K562 (cell line): Measurements from ENCODE around the gene OBSL1. TPM values are rescaled to one million over a fixed set of nuclear protein-coding genes. Genes with fewer than 3 reads are reported as not detected.

Source experiments
- CREB3 ChIP-seq: fragments of 450-650 bp; conservative IDR thresholded peaks from 2 replicates; pipeline ENCODE4 v1.6.1; 2016; ENCODE audit warnings: missing genetic modification characterization, low read depth, mild to moderate bottlenecking, missing compliant biosample characterization, moderate library complexity
- CSDE1 ChIP-seq, 2 experiments: fragments of 450-650 bp; IDR thresholded peaks; 2 replicates each; pipeline ENCODE4 v1.6.1; 2016; ENCODE audit warnings: mild to moderate bottlenecking in 1 of 2
- DNMT1 ChIP-seq: fragments of 450-650 bp; IDR thresholded peaks from 2 replicates; pipeline ENCODE4 v1.6.1; 2016; ENCODE audit warnings: antibody characterized with exemption, mild to moderate bottlenecking
- FUS ChIP-seq: fragments of 200-400 bp; formaldehyde crosslinking; optimal IDR thresholded peaks from 2 replicates; pipeline ENCODE3; 2017; ENCODE audit warnings: low read depth, low read length
- GATAD2A ChIP-seq: fragments of 450-650 bp; IDR thresholded peaks from 2 replicates; pipeline ENCODE4 v1.6.1; 2017
- GTF2A2 ChIP-seq: IDR thresholded peaks from 2 replicates; pipeline ENCODE4 v1.6.1; 2016; ENCODE audit warnings: mild to moderate bottlenecking, missing genetic modification characterization, missing compliant biosample characterization
- HNRNPL ChIP-seq: fragments of 200-400 bp; formaldehyde crosslinking; IDR thresholded peaks from 2 replicates; pipeline ENCODE4 v1.6.1; 2017; ENCODE audit warnings: low read depth, mild to moderate bottlenecking, low read length
- LEF1 ChIP-seq: fragments of 450-650 bp; IDR thresholded peaks from 2 replicates; pipeline ENCODE4 v1.6.1; 2016; ENCODE audit warnings: mild to moderate bottlenecking
- NFXL1 ChIP-seq: fragments of 450-650 bp; formaldehyde crosslinking; IDR thresholded peaks from 2 replicates; pipeline ENCODE4 v1.4.0; 2021; ENCODE audit warnings: mild to moderate bottlenecking
- NR2F6 ChIP-seq: fragments of 450-650 bp; formaldehyde crosslinking; IDR thresholded peaks from 2 replicates; pipeline ENCODE4 v1.4.0; 2020; ENCODE audit warnings: mild to moderate bottlenecking
- SAFB2 ChIP-seq: fragments of 200-400 bp; formaldehyde crosslinking; IDR thresholded peaks from 2 replicates; pipeline ENCODE4 v1.6.1; 2018; ENCODE audit warnings: borderline replicate concordance, low read length, low read depth, moderate library complexity; ENCODE audit not compliant: severe bottlenecking
- TAF1 ChIP-seq: IDR thresholded peaks from 2 replicates; pipeline ENCODE4 v1.6.1; 2011; ENCODE audit warnings: mild to moderate bottlenecking, low read length, moderate library complexity; ENCODE audit not compliant: insufficient read depth, control insufficient read depth, severe bottlenecking; ENCODE audit errors: extremely low read depth
- TCF3 ChIP-seq: sonication (generic); formaldehyde crosslinking; IDR thresholded peaks from 2 replicates; pipeline ENCODE4 v1.4.0; 2020; ENCODE audit warnings: mild to moderate bottlenecking, missing genetic modification reagents
- TCFL5 ChIP-seq: fragments of 250-450 bp; sonication (Bioruptor Pico); conservative IDR thresholded peaks from 2 replicates; pipeline ENCODE4 v1.6.1; 2021; ENCODE audit warnings: mild to moderate bottlenecking, moderate library complexity, matching md5 sums
- VEZF1 ChIP-seq: fragments of 200-800 bp; sonication (Bioruptor generic); IDR thresholded peaks from 2 replicates; pipeline ENCODE4 v1.6.1; 2017; ENCODE audit warnings: missing genetic modification characterization, missing compliant biosample characterization
- ZNF174 ChIP-seq: fragments of 250-450 bp; sonication (Bioruptor Pico); IDR thresholded peaks from 2 replicates; pipeline ENCODE4 v1.4.0; 2020; ENCODE audit warnings: mild to moderate bottlenecking
- ZNF253 ChIP-seq: fragments of 250-450 bp; sonication (Bioruptor Pico); conservative IDR thresholded peaks from 2 replicates; pipeline ENCODE4 v1.6.1; 2021; ENCODE audit warnings: mild to moderate bottlenecking
- ZNF282 ChIP-seq: sonication (generic); formaldehyde crosslinking; IDR thresholded peaks from 2 replicates; pipeline ENCODE4 v1.8.1; 2023; ENCODE audit warnings: missing genetic modification reagents
- ZNF507 ChIP-seq: conservative IDR thresholded peaks from 2 replicates; pipeline ENCODE4 v1.6.1; 2017; ENCODE audit warnings: missing genetic modification characterization, missing compliant biosample characterization
- ZNF609 ChIP-seq: sonication (generic); formaldehyde crosslinking; IDR thresholded peaks from 2 replicates; pipeline ENCODE4 v1.8.1; 2023; ENCODE audit warnings: missing genetic modification reagents, mild to moderate bottlenecking, borderline replicate concordance
- ZNF699 ChIP-seq: fragments of 250-450 bp; sonication (Bioruptor Pico); IDR thresholded peaks from 2 replicates; pipeline ENCODE4 v1.8.0; 2021; ENCODE audit warnings: mild to moderate bottlenecking, moderate library complexity; ENCODE audit not compliant: insufficient replicate concordance
- ZNF707 ChIP-seq: fragments of 250-450 bp; sonication (Bioruptor Pico); conservative IDR thresholded peaks from 2 replicates; pipeline ENCODE4 v1.8.0; 2022; ENCODE audit warnings: inconsistent platforms, mild to moderate bottlenecking, moderate library complexity
- polyA plus RNA-seq, 8 experiments: library from polyadenylated mRNA; depleted of rRNA in 4 of 8; stranded (reverse) in 5 of 8; unstranded in 3 of 8; fragments of >200 nt; fragmentation: Nextera tagmentation in 2 of 8; fragmentation: Illumina TruSeq in 1 of 8; extraction: Ambion mirVana in 2 of 8; extraction: Trizol in 1 of 8; gene quantifications; 2 replicates each; pipeline versions ENCODE4 v1.2.1 to v1.2.3, GENCODE V29; 2011 to 2014; ENCODE audit warnings: inconsistent platforms in 1 of 8, missing spikeins in 1 of 8
- total RNA-seq, 7 experiments: library from RNA; depleted of rRNA in 6 of 7; stranded (reverse); fragments of >200 nt in 6 of 7; fragmentation: Illumina TruSeq in 2 of 7; extraction: Trizol in 2 of 7; gene quantifications; 2 replicates each; pipeline versions ENCODE4 v1.2.1 to v1.2.3, GENCODE V29; 2011 to 2021; ENCODE audit warnings: low replicate concordance in 1 of 7

Gene OBSL1
- total and polyA plus RNA-seq, 9 of the 15 experiments (the other 6 are each of a cell fraction or from before 2014, with no cell fraction given), result 1.2 to 26.6 (median 8.6) TPM

DNA sequence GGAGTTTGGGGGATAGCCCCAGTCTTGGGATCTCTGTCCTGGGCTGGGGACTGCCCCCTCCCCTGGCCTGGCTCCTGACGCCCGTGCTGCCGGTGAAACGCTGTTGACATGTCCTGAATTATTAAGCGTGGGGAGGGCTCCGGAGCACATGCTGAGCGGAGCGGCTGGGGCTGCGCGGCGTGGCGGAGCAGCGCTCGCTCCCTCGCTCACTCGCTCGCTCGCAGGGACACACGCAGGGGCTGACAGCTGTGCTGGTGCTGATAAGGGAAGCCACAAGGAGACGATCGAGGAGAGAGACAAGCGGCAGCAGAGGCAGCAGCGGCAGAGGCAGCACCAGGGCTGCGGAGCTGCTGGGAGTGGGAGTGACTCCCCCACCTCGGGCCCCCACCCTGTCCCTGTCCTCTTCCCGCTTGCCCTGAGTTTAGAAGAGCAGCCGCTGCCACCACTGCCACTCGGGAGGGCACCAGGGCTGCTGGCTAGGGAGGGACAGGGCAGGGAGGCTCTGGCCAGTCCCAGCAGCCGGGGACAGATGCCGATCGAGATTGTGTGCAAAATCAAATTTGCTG, 57.1 kb downstream of the OBSL1 start, which contains the start of gene ASIC4 (continued):
- no peak for TF ChIP-seq DNMT1
- peak; percentile 93 for TF ChIP-seq VEZF1 (CRISPR knock-in tag)
- TF ChIP-seq TAF1, result peak; percentile 55
- TF ChIP-seq TCFL5 (CRISPR knock-in tag), result 0 out of 2 replicates have a peak, but pooled peaks have one; percentile 27
- no peak for TF ChIP-seq ZNF174 (CRISPR knock-in tag)
- TF ChIP-seq HNRNPL, result no peak
- TF ChIP-seq TCF3 (CRISPR knock-in tag), result peak; percentile 97
- TF ChIP-seq CREB3 (tag), result no peak
- TF ChIP-seq ZNF699, result no peak
- no peak for TF ChIP-seq CSDE1 (IDR thresholded peaks at IDR 0.05)
- no peak for TF ChIP-seq ZNF282 (CRISPR knock-in tag)
- no peak for TF ChIP-seq NR2F6 (CRISPR knock-in tag)
- no peak for TF ChIP-seq ZNF707 (CRISPR knock-in tag)
- no peak for TF ChIP-seq NFXL1 (CRISPR knock-in tag)
- TF ChIP-seq ZNF609 (CRISPR knock-in tag), result peak; percentile 79; the same call in 1 of the 2 replicates
- no peak for TF ChIP-seq ZNF507 (tag)
- TF ChIP-seq LEF1, result peak; percentile 92
- TF ChIP-seq GATAD2A, result peak; percentile 93
- no peak for TF ChIP-seq ZNF253 (CRISPR knock-in tag)
- TF ChIP-seq SAFB2, result no peak
- TF ChIP-seq FUS, result no peak
- no peak for TF ChIP-seq GTF2A2 (tag)
